8988T (cell line): ENCODE measurements around the gene FAHD2A.
"Not testable (repeated sequence)": the region's sequence is repeated elsewhere in the genome, so short reads cannot be mapped to it uniquely, and the experiment has no call there.

Source experiments
- DNase-seq: peaks from one replicate; pipeline ENCODE4 v3.0.0; 2011

The FAHD2A gene

DNA sequence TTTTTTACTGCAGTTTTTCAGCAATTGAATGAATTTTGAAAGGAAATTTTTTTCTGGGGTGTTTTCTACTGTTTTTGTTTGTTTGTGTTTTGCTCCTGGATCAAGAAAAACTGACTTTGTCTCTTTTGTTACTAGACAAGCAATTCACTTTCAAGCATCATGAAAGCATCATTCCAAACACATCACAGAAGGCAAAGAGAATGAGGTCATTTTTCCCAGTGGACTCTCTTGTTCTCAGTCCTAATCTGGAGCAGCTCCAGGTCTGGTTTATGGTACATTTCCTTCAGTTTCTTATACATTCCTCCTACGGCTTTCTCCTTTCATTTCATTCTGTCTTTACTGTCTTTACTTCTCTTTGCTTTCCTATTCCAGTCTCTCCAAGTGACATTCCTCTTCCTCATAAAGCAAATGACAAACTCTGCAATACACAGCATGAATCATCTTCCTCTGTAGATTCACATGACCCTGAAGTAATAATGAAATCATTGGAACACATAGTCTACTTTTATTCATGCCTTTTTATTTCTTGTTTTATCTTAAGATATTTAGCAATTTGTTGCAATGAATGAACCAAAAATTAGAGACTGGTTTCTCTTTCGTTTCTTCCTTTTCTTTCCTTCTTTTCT, 40.1 kb downstream of the FAHD2A start:
- not testable (repeated sequence) for DNase-seq

DNA sequence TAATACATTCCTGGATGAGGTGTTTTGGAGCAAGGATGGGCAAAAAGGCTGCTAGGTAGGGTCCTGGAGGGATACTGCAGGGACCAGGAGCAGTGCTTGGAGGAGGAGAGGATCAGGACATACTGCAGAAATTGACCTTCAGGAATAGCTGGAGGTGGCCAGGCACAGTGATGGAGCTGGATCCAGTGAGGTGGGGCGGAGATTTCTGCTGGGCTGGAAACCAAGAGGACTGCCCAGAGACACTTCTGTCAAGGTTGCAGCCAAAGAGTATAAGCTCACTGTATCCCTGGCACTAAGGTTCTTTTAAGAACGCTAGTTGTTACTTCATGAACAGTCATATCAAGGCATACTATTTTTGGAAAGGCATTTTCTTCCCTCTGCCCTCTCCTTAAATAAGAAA, 42.8 kb downstream of the FAHD2A start:
- DNase-seq, result not testable (repeated sequence)

DNA sequence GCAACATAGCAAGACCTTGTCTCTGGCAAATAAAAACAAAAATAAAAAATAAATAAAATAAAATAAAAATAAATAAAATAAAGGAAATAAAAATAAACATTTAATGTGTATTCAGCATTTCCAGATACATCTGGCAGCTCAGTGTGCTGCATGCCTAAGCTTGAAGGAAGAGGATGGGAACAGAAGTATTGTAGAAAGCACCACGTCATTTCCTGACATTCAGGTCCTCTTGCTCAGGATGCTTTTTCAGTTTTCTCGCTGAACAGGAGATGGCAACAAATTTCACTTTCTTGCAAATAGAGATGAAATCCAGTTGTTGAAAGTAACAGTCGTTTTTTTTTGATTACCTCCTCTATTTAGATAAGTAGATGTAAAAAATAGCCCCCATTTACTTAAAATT, 60.8 kb downstream of the FAHD2A start:
- DNase-seq, result not testable (repeated sequence)
